ENCODE results near the gene MAP1LC3C.

The MAP1LC3C gene

GRCh38 chr1:241999026-241999425 lies at the start of gene MAP1LC3C:
MAP1LC3C (minus strand) TSS chr1:241999098; CDS start chr1:241999008, 90 bp downstream.
- Histone ChIP-seq H3K27me3 (ENCODE audit: control insufficient read depth, insufficient read depth, low read length) (peaks cover 3% of the 10 kb centered on the region), H3K4me1 (ENCODE audit: control insufficient read depth, insufficient read depth, low read length) (peaks cover 9% of the 10 kb centered on the region), H3K9me3 (ENCODE audit: control insufficient read depth, low read length) (no peaks in the 10 kb centered on the region), H3K9ac (ENCODE audit: low read length) (peak within 1 kb of the TSS; percentile 39), H3K36me3 (ENCODE audit: control insufficient read depth, insufficient read depth, low read length) (no peaks in the 10 kb centered on the region), H3K4me3 (ENCODE audit: low read length) (no peak within 1 kb of the TSS)

DNA sequence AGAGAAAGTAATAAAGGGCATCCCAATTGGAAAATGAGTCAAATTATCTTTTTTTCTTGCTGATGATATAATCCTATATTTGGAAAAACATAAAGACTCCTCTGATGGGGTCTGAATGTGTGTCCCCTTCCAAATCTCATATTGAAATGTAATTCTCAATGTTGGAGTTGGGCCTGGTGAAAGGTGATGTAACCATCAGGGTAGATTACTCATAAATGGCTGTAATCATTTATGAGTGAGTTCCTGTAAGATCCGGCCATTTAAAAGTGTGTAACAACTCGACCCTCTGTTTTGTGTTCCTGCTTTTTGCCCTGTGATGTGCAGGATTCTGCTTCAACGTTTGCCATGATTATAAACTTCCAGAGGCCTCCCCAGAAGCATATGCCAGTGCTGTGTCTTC lies 44.3 kb upstream of the MAP1LC3C start:
- Histone ChIP-seq H3K27me3 (ENCODE audit: control insufficient read depth, insufficient read depth, low read length) (no peaks in the 10 kb centered on the region), H3K36me3 (ENCODE audit: control insufficient read depth, insufficient read depth, low read length) (no peaks in the 10 kb centered on the region), H3K9ac (ENCODE audit: low read length) (no peak overlapping the region), H3K9me3 (ENCODE audit: control insufficient read depth, low read length) (no peaks in the 10 kb centered on the region), H3K4me1 (ENCODE audit: control insufficient read depth, insufficient read depth, low read length) (no peaks in the 10 kb centered on the region), H3K4me3 (ENCODE audit: low read length) (no peak overlapping the region)

- Histone ChIP-seq H3K27me3 (ENCODE audit: control insufficient read depth, insufficient read depth, low read length) (no peaks in the 10 kb centered on the region), H3K4me3 (ENCODE audit: low read length) (no peak overlapping the region), H3K9me3 (ENCODE audit: control insufficient read depth, low read length) (no peaks in the 10 kb centered on the region), H3K36me3 (ENCODE audit: control insufficient read depth, insufficient read depth, low read length) (no peaks in the 10 kb centered on the region), H3K4me1 (ENCODE audit: control insufficient read depth, insufficient read depth, low read length) (no peaks in the 10 kb centered on the region), H3K9ac (ENCODE audit: low read length) (no peak overlapping the region)
Measured at GRCh38 chr1:242034392-242034791, 35.5 kb upstream of the MAP1LC3C start.

DNA sequence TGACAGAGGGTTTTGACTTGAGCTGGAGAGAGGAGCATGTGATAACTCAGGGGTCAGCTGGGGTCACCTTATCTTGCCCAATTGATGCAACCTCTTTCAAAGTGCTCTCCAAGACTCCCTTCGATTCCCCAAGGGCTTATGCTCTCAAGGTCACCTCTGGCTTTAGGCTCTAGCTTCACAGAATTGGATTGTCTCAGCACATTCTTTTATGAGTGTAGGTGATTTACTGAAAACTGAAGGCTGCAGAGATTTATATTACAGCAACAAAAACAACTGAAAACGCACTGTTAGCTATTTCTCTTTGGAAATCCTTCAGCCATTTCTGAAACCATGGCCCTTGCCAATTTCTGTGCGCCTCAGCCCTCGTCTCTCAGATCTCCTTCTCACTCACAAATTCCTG lies 34.5 kb upstream of the MAP1LC3C start:
- H3K27me3 ChIP-seq (ENCODE audit: control insufficient read depth, insufficient read depth, low read length): no peaks in the 10 kb centered on the region
- H3K4me3 ChIP-seq (ENCODE audit: low read length): no peak overlapping the region
- H3K9me3 ChIP-seq (ENCODE audit: control insufficient read depth, low read length): no peaks in the 10 kb centered on the region
- H3K4me1 ChIP-seq (ENCODE audit: control insufficient read depth, insufficient read depth, low read length): no peaks in the 10 kb centered on the region
- no peaks in the 10 kb centered on the region for H3K36me3 ChIP-seq (ENCODE audit: control insufficient read depth, insufficient read depth, low read length)
- H3K9ac ChIP-seq (ENCODE audit: low read length): no peak overlapping the region

DNA sequence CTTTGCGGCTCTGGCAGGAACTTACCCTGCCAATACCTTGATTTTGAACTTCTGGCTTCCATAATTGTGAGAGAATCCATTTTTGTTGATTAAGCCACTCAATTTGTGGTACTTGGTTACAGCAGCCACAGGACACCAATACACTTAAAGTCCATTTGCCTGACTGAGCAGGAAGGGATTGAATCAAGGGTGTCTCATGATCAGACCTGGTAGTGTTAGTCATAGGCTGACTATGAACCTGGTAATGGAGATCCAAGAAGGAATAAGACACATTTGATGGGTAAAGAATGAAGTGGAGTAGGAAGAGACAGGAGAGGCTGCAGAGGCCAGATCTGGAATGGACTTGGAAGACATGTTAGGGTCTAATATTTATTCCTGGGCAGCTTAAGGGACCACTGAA lies 31.2 kb upstream of the MAP1LC3C start:
- Histone ChIP-seq H3K36me3 (ENCODE audit: control insufficient read depth, insufficient read depth, low read length) (no peaks in the 10 kb centered on the region), H3K27me3 (ENCODE audit: control insufficient read depth, insufficient read depth, low read length) (no peaks in the 10 kb centered on the region), H3K4me3 (ENCODE audit: low read length) (no peak overlapping the region), H3K9me3 (ENCODE audit: control insufficient read depth, low read length) (no peaks in the 10 kb centered on the region), H3K4me1 (ENCODE audit: control insufficient read depth, insufficient read depth, low read length) (no peaks in the 10 kb centered on the region), H3K9ac (ENCODE audit: low read length) (no peak overlapping the region)

- Histone ChIP-seq H3K27me3 (ENCODE audit: control insufficient read depth, insufficient read depth, low read length) (no peaks in the 10 kb centered on the region), H3K9me3 (ENCODE audit: control insufficient read depth, low read length) (no peaks in the 10 kb centered on the region), H3K36me3 (ENCODE audit: control insufficient read depth, insufficient read depth, low read length) (no peaks in the 10 kb centered on the region), H3K4me3 (ENCODE audit: low read length) (no peak overlapping the region), H3K4me1 (ENCODE audit: control insufficient read depth, insufficient read depth, low read length) (no peaks in the 10 kb centered on the region), H3K9ac (ENCODE audit: low read length) (no peak overlapping the region)
Measured at GRCh38 chr1:242025681-242026080, 26.8 kb upstream of the MAP1LC3C start.

- H3K36me3 ChIP-seq (ENCODE audit: control insufficient read depth, insufficient read depth, low read length): no peaks in the 10 kb centered on the region
- no peaks in the 10 kb centered on the region for H3K27me3 ChIP-seq (ENCODE audit: control insufficient read depth, insufficient read depth, low read length)
- no peaks in the 10 kb centered on the region for H3K9me3 ChIP-seq (ENCODE audit: control insufficient read depth, low read length)
- H3K4me1 ChIP-seq (ENCODE audit: control insufficient read depth, insufficient read depth, low read length): no peaks in the 10 kb centered on the region
- no peak overlapping the region for H3K4me3 ChIP-seq (ENCODE audit: low read length)
- H3K9ac ChIP-seq (ENCODE audit: low read length): no peak overlapping the region
Measured at GRCh38 chr1:242023805-242024204, 24.9 kb upstream of the MAP1LC3C start.

DNA sequence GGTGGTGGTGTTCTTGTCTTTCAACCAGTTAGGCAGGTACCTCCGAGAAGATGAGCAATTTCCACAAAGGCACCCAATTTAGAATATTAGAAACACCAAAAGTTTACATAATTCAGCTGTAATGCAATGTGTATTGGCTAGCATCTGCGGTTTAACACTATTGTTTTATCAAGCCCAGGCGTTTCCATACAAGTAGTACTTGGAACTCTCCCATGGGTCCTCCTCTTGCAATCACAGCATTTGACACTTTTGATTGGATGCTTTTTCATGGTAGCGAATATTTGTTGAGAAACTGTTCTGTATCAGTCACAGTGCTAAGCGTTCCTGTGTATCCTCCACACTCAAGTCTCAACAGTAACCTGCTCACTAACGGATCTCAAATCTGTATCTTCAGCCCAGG lies 20.1 kb upstream of the MAP1LC3C start:
- no peak overlapping the region for H3K4me3 ChIP-seq (ENCODE audit: low read length)
- H3K9me3 ChIP-seq (ENCODE audit: control insufficient read depth, low read length): no peaks in the 10 kb centered on the region
- H3K4me1 ChIP-seq (ENCODE audit: control insufficient read depth, insufficient read depth, low read length): no peaks in the 10 kb centered on the region
- H3K27me3 ChIP-seq (ENCODE audit: control insufficient read depth, insufficient read depth, low read length): no peaks in the 10 kb centered on the region
- no peak overlapping the region for H3K9ac ChIP-seq (ENCODE audit: low read length)
- no peaks in the 10 kb centered on the region for H3K36me3 ChIP-seq (ENCODE audit: control insufficient read depth, insufficient read depth, low read length)

DNA sequence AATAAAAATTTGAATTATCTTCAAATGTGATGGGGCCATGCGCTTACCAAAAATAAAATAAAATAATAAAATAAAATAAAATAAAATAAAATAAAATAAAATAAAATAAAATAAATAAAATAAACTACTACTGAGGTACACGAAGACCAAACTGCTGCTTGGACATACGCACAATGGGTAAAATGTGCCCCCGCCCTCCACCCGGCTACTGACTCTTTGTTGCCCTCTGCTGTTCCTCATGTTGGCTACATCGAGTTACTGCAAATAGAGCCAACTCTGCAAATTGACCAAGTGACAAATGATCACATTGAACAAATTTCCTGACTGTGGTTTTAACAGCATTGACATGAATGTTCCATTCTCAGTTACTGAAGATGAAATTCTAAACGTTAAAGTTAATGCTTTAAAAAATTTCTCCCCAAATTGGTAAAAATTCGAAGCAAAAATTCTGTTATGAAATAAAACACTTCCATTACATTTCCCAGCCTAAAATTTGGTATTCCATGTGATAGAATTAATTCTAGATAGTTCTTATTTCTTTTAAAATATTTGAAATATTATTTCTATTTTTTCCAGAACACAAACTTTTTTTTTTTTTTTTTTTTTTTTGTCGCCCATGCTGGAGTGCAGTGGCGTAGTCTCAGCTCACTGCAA lies 18.8 kb upstream of the MAP1LC3C start:
- Histone ChIP-seq H3K36me3 (ENCODE audit: control insufficient read depth, insufficient read depth, low read length) (no peaks in the 10 kb centered on the region), H3K9ac (ENCODE audit: low read length) (no peak overlapping the region), H3K9me3 (ENCODE audit: control insufficient read depth, low read length) (no peaks in the 10 kb centered on the region), H3K4me3 (ENCODE audit: low read length) (no peak overlapping the region), H3K4me1 (ENCODE audit: control insufficient read depth, insufficient read depth, low read length) (no peaks in the 10 kb centered on the region), H3K27me3 (ENCODE audit: control insufficient read depth, insufficient read depth, low read length) (no peaks in the 10 kb centered on the region)

GRCh38 chr1:242016479-242016878 lies 17.6 kb upstream of the MAP1LC3C start:
- H3K4me3 ChIP-seq (ENCODE audit: low read length): no peak overlapping the region
- H3K9me3 ChIP-seq (ENCODE audit: control insufficient read depth, low read length): no peaks in the 10 kb centered on the region
- no peaks in the 10 kb centered on the region for H3K4me1 ChIP-seq (ENCODE audit: control insufficient read depth, insufficient read depth, low read length)
- no peaks in the 10 kb centered on the region for H3K36me3 ChIP-seq (ENCODE audit: control insufficient read depth, insufficient read depth, low read length)
- no peak overlapping the region for H3K9ac ChIP-seq (ENCODE audit: low read length)
- H3K27me3 ChIP-seq (ENCODE audit: control insufficient read depth, insufficient read depth, low read length): no peaks in the 10 kb centered on the region

GRCh38 chr1:242011894-242012660 lies 13.2 kb upstream of the MAP1LC3C start:
- no peaks in the 10 kb centered on the region for H3K27me3 ChIP-seq (ENCODE audit: control insufficient read depth, insufficient read depth, low read length)
- no peaks in the 10 kb centered on the region for H3K36me3 ChIP-seq (ENCODE audit: control insufficient read depth, insufficient read depth, low read length)
- no peaks in the 10 kb centered on the region for H3K4me1 ChIP-seq (ENCODE audit: control insufficient read depth, insufficient read depth, low read length)
- H3K9ac ChIP-seq (ENCODE audit: low read length): no peak overlapping the region
- H3K9me3 ChIP-seq (ENCODE audit: control insufficient read depth, low read length): no peaks in the 10 kb centered on the region
- H3K4me3 ChIP-seq (ENCODE audit: low read length): no peak overlapping the region

DNA sequence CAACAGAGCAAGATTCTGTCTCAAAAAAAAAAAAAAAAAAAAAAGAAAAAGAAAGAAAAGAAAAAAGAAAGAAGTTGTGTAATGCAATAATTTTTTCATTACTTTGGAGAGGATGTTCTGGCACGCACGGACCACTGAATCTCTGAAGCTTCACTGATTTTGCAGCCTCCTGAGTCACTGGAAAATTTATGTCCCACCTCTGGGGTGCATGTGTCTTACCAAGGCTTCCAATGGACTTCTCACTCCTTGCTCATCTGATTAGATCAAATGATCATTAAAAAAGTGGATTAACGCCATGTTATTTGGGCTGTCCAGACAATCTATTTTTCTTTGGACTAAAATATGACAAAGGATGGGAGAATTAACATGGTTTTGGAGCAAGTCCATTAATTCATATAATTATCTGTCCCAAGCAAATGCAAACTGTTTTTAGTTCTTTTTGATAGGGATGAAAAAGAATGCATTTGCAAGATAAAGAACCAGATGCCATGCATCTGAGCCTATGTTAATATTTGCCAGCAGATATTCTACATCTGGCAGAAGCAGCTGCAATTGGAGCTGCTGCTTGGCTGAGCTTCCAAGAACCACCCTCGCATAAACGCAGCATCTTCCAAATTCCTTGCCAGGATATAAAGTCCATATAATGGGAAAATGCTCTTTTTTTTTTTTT lies 10.1 kb upstream of the MAP1LC3C start:
- Histone ChIP-seq H3K9me3 (ENCODE audit: control insufficient read depth, low read length) (no peaks in the 10 kb centered on the region), H3K36me3 (ENCODE audit: control insufficient read depth, insufficient read depth, low read length) (no peaks in the 10 kb centered on the region), H3K9ac (ENCODE audit: low read length) (no peak overlapping the region), H3K4me1 (ENCODE audit: control insufficient read depth, insufficient read depth, low read length) (no peaks in the 10 kb centered on the region), H3K4me3 (ENCODE audit: low read length) (no peak overlapping the region), H3K27me3 (ENCODE audit: control insufficient read depth, insufficient read depth, low read length) (no peaks in the 10 kb centered on the region)
